ENCODE measurements around the gene BICDL1.

GRCh38 chr12:120137833-120138232 lies 148.8 kb downstream of the BICDL1 start:
- TF ChIP-seq CTCF (IDR thresholded peaks at IDR 0.05 in 8 of 11, conservative IDR thresholded peaks at IDR 0.05 in 3 of 11) = no peak
- TF ChIP-seq POLR2AphosphoS5 (IDR thresholded peaks at IDR 0.05) = no peak
- TF ChIP-seq POLR2A (IDR thresholded peaks at IDR 0.05) = no peak
